Chondrocyte (in vitro differentiated cells): Measurements from ENCODE around the gene TAGAP. TPM values are rescaled to one million over a fixed set of nuclear protein-coding genes. Genes with fewer than 3 reads are reported as not detected.
"Not testable (repeated sequence)": the region's sequence is repeated elsewhere in the genome, so short reads cannot be mapped to it uniquely, and the experiment has no call there.

Experiments used
- DNase-seq: peaks from one replicate; pipeline ENCODE4 v3.0.0; 2021; ENCODE audit warnings: mixed read lengths, low spot score
- H3K27ac Mint-ChIP-seq: one replicate; pipeline ENCODE4 v1.8.0; 2021; ENCODE audit warnings: mild to moderate bottlenecking, moderate library complexity, mixed read lengths; ENCODE audit not compliant: unreplicated experiment
- H3K27me3 Mint-ChIP-seq: 2 replicates; pipeline ENCODE4 v1.8.0; 2021; ENCODE audit warnings: low read depth, mixed read lengths
- H3K36me3 Mint-ChIP-seq: 2 replicates; pipeline ENCODE4 v1.8.0; 2021; ENCODE audit warnings: low read depth, mixed read lengths
- H3K4me1 Mint-ChIP-seq: 2 replicates; pipeline ENCODE4 v1.8.0; 2021; ENCODE audit warnings: low read depth, mild to moderate bottlenecking, mixed read lengths
- H3K4me3 Mint-ChIP-seq: one replicate; pipeline ENCODE4 v1.8.0; 2021; ENCODE audit warnings: mild to moderate bottlenecking, moderate library complexity, mixed read lengths; ENCODE audit not compliant: unreplicated experiment
- H3K9me3 Mint-ChIP-seq: 2 replicates; pipeline ENCODE4 v1.8.0; 2021; ENCODE audit warnings: low read depth, mixed read lengths
- CTCF ChIP-seq: fragments of 200-600 bp; sonication (generic); IDR thresholded peaks from 2 replicates; pipeline ENCODE4 v1.5.0; 2021; ENCODE audit warnings: antibody characterized with exemption, mild to moderate bottlenecking, moderate library complexity
- total RNA-seq: library from RNA; stranded (reverse); gene quantifications from 3 replicates; pipeline ENCODE4 v1.2.1, GENCODE V29; 2021

Gene TAGAP
- total RNA-seq, 1 donor from 2014 or later, result not detected

GRCh38 chr6:159020011-159020410, 24.8 kb downstream of the TAGAP start:
- Mint-ChIP-seq H3K9me3 (peaks cover 18% of the 10 kb centered on the region), H3K4me1 (no peaks in the 10 kb centered on the region), H3K27ac (no peak overlapping the region), H3K36me3 (peaks cover 4% of the 10 kb centered on the region), H3K27me3 (no peaks in the 10 kb centered on the region), H3K4me3 (no peak overlapping the region)
- no peak for TF ChIP-seq CTCF
- no peak for DNase-seq

GRCh38 chr6:159017757-159018559, 26.8 kb downstream of the TAGAP start:
- Mint-ChIP-seq H3K9me3 (peaks cover 4% of the 10 kb centered on the region), H3K4me1 (no peaks in the 10 kb centered on the region), H3K27ac (no peak overlapping the region), H3K36me3 (no peaks in the 10 kb centered on the region), H3K4me3 (no peak overlapping the region), H3K27me3 (no peaks in the 10 kb centered on the region)
- no peak for DNase-seq
- no peak for TF ChIP-seq CTCF

- H3K4me1 Mint-ChIP-seq, result peaks cover 4% of the 10 kb centered on the region
- no peak for TF ChIP-seq CTCF
- no peaks in the 10 kb centered on the region for H3K9me3 Mint-ChIP-seq
Measured at GRCh38 chr6:159014406-159014805, 30.4 kb downstream of the TAGAP start.

GRCh38 chr6:159013229-159013628, 31.6 kb downstream of the TAGAP start:
- no peak for TF ChIP-seq CTCF
- Mint-ChIP-seq H3K9me3 (no peaks in the 10 kb centered on the region), H3K36me3 (no peaks in the 10 kb centered on the region), H3K4me3 (no peak overlapping the region), H3K27ac (no peak overlapping the region), H3K27me3 (no peaks in the 10 kb centered on the region), H3K4me1 (peaks cover 4% of the 10 kb centered on the region)
- no peak for DNase-seq

More at GRCh38 chr6:159014406-159014805, 30.4 kb downstream of the TAGAP start:
- Mint-ChIP-seq H3K36me3 (no peaks in the 10 kb centered on the region), H3K27ac (no peak overlapping the region), H3K4me3 (no peak overlapping the region), H3K27me3 (no peaks in the 10 kb centered on the region)
- DNase-seq, result no peak

- H3K4me3 Mint-ChIP-seq, result no peak overlapping the region
- H3K4me1 Mint-ChIP-seq, result peaks cover 4% of the 10 kb centered on the region
- no peak overlapping the region for H3K27ac Mint-ChIP-seq
- DNase-seq, result no peak
- TF ChIP-seq CTCF, result no peak
- no peaks in the 10 kb centered on the region for H3K27me3 Mint-ChIP-seq
- no peaks in the 10 kb centered on the region for H3K36me3 Mint-ChIP-seq
- no peaks in the 10 kb centered on the region for H3K9me3 Mint-ChIP-seq
Measured at GRCh38 chr6:159012201-159012600, 32.6 kb downstream of the TAGAP start.

- H3K36me3 Mint-ChIP-seq, H3K27ac Mint-ChIP-seq, DNase-seq, H3K4me3 Mint-ChIP-seq, H3K9me3 Mint-ChIP-seq, H3K27me3 Mint-ChIP-seq, H3K4me1 Mint-ChIP-seq: not testable (repeated sequence)
Measured at GRCh38 chr6:159010037-159010612, 34.7 kb downstream of the TAGAP start.
